Fibroblast of the aortic adventitia (primary cell): ENCODE results near the gene WWC2. TPM values are rescaled to one million over a fixed set of nuclear protein-coding genes. Genes with fewer than 3 reads are reported as not detected.
"Not testable (repeated sequence)": the region's sequence is repeated elsewhere in the genome, so short reads cannot be mapped to it uniquely, and the experiment has no call there.

Experiments
- DNase-seq: peaks from one replicate; pipeline ENCODE4 v3.0.0-alpha.2; 2010; ENCODE audit warnings: low read depth
- H3K4me3 ChIP-seq: 2 replicates; pipeline ENCODE4 v1.5.1; 2011; ENCODE audit warnings: low read depth, mild to moderate bottlenecking, control low read depth, low read length, moderate library complexity
- CTCF ChIP-seq: IDR thresholded peaks from 2 replicates; pipeline ENCODE4 v1.5.1; 2011; ENCODE audit warnings: mild to moderate bottlenecking, low read length, control low read depth, inconsistent platforms; ENCODE audit not compliant: insufficient read depth
- total RNA-seq: library from RNA; depleted of rRNA; stranded (reverse); fragments of >200 nt; gene quantifications from 2 replicates; pipeline ENCODE4 v1.2.3, GENCODE V29; 2012; ENCODE audit warnings: low replicate concordance

Gene WWC2
- total RNA-seq, 1 donor = 21.5 TPM

GRCh38 chr4:183111452-183111885, 12.4 kb downstream of the WWC2 start:
- no peak for DNase-seq
- no peak overlapping the region for H3K4me3 ChIP-seq
- TF ChIP-seq CTCF = no peak

GRCh38 chr4:183118141-183118540, 19.1 kb downstream of the WWC2 start:
- no peak for DNase-seq
- no peak overlapping the region for H3K4me3 ChIP-seq
- TF ChIP-seq CTCF = no peak

- no peak overlapping the region for H3K4me3 ChIP-seq
- no peak for TF ChIP-seq CTCF
- DNase-seq = peak; percentile 87
Measured at GRCh38 chr4:183118585-183118984, 19.5 kb downstream of the WWC2 start.

GRCh38 chr4:183121660-183122059, 22.6 kb downstream of the WWC2 start:
- not testable (repeated sequence) for DNase-seq, H3K4me3 ChIP-seq

GRCh38 chr4:183124228-183124627, 25.2 kb downstream of the WWC2 start:
- TF ChIP-seq CTCF = no peak
- no peak overlapping the region for H3K4me3 ChIP-seq
- DNase-seq = no peak

GRCh38 chr4:183124865-183125264, 25.8 kb downstream of the WWC2 start:
- no peak for TF ChIP-seq CTCF
- no peak overlapping the region for H3K4me3 ChIP-seq
- DNase-seq = no peak

- TF ChIP-seq CTCF = no peak
- no peak overlapping the region for H3K4me3 ChIP-seq
- DNase-seq = no peak
Measured at GRCh38 chr4:183129125-183129524, 30.1 kb downstream of the WWC2 start.

- no peak for DNase-seq
- no peak overlapping the region for H3K4me3 ChIP-seq
- TF ChIP-seq CTCF = no peak
Measured at GRCh38 chr4:183129675-183130074, 30.6 kb downstream of the WWC2 start.
